Aorta (tissue), 5 donors: ENCODE data around the gene BAIAP2. TPM values are rescaled to one million over a fixed set of nuclear protein-coding genes. Genes with fewer than 3 reads are reported as not detected.

Experiments
- ATAC-seq: fragments of 200-7000 bp; cut with Tn5 transposase; one replicate; pipeline ENCODE4 v1.9.1; 2022; ENCODE audit warnings: moderate library complexity; ENCODE audit not compliant: low FRiP score
- DNase-seq, 2 donors: peaks; one replicate each; pipeline ENCODE4 v3.0.0-alpha.2; 2020
- H3K27ac ChIP-seq, 2 donors: one replicate each; pipeline ENCODE4 v1.5.1; 2013; ENCODE audit warnings: low read length in 2 of 2, mild to moderate bottlenecking in 2 of 2, moderate library complexity in 2 of 2, control low read depth in 1 of 2, inconsistent platforms in 1 of 2, low read depth in 1 of 2
- H3K27me3 ChIP-seq, 2 donors: one replicate each; pipeline ENCODE4 v1.6.1; 2013; ENCODE audit warnings: control low read depth in 1 of 2, low read length in 1 of 2, mild to moderate bottlenecking in 1 of 2, moderate library complexity in 1 of 2; ENCODE audit not compliant: insufficient read depth in 2 of 2, control insufficient read depth in 1 of 2
- H3K36me3 ChIP-seq, 2 donors: one replicate each; pipeline ENCODE4 v1.6.1; 2013; ENCODE audit warnings: control low read depth in 1 of 2, low read length in 1 of 2, mild to moderate bottlenecking in 1 of 2; ENCODE audit not compliant: insufficient read depth in 2 of 2, control insufficient read depth in 1 of 2
- H3K4me1 ChIP-seq, 2 donors: one replicate each; pipeline ENCODE4 v1.6.1; 2013; ENCODE audit warnings: low read length in 2 of 2, control low read depth in 1 of 2, mild to moderate bottlenecking in 1 of 2, moderate library complexity in 1 of 2; ENCODE audit not compliant: insufficient read depth in 2 of 2, control insufficient read depth in 1 of 2
- H3K4me3 ChIP-seq, 2 donors: one replicate each; pipeline ENCODE4 v1.5.1; 2013; ENCODE audit warnings: low read length in 2 of 2, control low read depth in 1 of 2, mild to moderate bottlenecking in 1 of 2
- H3K9me3 ChIP-seq: one replicate; pipeline ENCODE4 v1.6.1; 2013; ENCODE audit warnings: mild to moderate bottlenecking, low read length; ENCODE audit not compliant: control insufficient read depth
- WGBS, 2 donors: extraction: QIAGEN DNeasy Blood & Tissue Kit; methylation state at CpG; one replicate each; pipeline ENCODE4 v1.1.7; 2013; 5-methylcytosine and 5-hydroxymethylcytosine counted together
- intact Hi-C, 2 donors: fragments of 100-400 bp; cut with DNase I; formaldehyde crosslinking; loops; one replicate each; pipeline versions ENCODE4 v1.14.2 to v1.15.0; 2022
- polyA plus RNA-seq, 2 donors: library from polyadenylated mRNA; stranded (reverse); fragments of 200-250 nt; gene quantifications; one replicate each; pipeline ENCODE4 v1.2.3, GENCODE V29; 2013
- total RNA-seq, 2 donors: library from RNA; stranded (reverse); fragmentation: NEBNext Ultra II Directional; extraction: Animal tissue kit (Norgen Biotek cat#: 25700); gene quantifications; one replicate each; pipeline ENCODE4 v1.2.1, GENCODE V29; 2021
- donor health status: healthy with polysubstance abuse.
- donor health status: Bipolar disorder and iron deficiency.
- donor health status: DM: no; HTN: no; CAD: no.
- donor health status: DM: no; HTN: no; CAD: no.
- donor health status: DM: yes; HTN: yes; CAD: no.

The BAIAP2 gene
- total and polyA plus RNA-seq, 4 donors = 1.7 to 23.7 (median 14.3) TPM

DNA sequence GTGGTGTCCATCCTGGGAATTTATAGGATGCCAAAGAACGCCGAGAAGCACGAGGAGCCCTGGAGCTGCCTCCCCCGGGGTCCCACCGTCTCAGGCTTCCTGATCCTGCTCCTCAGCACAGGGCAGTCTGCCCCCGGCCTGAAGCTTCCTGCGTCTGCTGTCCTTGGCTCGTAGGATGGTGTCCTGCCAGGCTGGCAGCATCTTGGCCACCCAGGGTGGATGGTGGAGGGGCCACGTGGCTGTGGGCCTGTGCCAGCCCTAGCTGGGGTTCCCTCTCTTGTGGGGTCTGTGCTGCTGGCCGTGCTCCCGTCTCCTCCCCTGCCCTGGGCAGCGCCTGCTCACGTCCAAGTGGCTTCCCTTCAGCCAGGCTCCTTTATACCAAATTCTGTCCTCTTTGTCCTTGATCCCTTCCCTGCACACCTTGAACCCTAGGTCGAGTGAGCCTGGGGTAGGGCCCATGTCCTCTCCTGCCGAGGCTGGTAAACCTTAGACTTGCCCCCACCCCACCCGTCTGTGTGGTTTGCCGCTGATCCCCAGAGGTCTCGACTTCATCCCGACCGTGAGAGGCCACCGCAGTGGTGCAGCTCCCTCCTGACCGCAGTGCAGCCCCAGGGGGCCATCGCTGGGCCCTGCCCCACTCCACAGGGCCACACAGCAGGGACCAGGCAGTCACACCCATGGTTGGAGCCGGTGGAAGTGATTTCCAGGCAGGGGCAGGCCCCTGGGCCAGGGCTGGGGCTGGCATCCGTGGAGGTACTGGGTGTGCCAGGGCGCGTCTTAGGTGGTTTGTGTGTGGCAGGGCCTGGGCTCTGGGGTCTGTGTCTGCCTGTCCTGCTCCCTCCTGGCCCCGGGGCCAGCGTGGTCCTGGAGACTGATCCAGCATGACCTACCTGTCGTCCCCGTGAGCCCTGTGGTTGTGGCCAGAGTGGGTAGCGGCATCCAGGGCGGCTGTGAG is 46.5 kb downstream of the BAIAP2 start:
- H3K27me3 ChIP-seq = no peaks in the 10 kb centered on the region
- WGBS, 2 donors = 88 to 92% methylated on average over 32 to 33 of the region's 33 CpGs
- no peak overlapping the region for H3K4me3 ChIP-seq
- no peaks in the 10 kb centered on the region for H3K36me3 ChIP-seq
- ATAC-seq (no peak), DNase-seq (no peak)
- H3K27ac ChIP-seq = no peak overlapping the region
- no peaks in the 10 kb centered on the region for H3K9me3 ChIP-seq
- H3K4me1 ChIP-seq = no peaks in the 10 kb centered on the region
- intact Hi-C loops = no loop called here

DNA sequence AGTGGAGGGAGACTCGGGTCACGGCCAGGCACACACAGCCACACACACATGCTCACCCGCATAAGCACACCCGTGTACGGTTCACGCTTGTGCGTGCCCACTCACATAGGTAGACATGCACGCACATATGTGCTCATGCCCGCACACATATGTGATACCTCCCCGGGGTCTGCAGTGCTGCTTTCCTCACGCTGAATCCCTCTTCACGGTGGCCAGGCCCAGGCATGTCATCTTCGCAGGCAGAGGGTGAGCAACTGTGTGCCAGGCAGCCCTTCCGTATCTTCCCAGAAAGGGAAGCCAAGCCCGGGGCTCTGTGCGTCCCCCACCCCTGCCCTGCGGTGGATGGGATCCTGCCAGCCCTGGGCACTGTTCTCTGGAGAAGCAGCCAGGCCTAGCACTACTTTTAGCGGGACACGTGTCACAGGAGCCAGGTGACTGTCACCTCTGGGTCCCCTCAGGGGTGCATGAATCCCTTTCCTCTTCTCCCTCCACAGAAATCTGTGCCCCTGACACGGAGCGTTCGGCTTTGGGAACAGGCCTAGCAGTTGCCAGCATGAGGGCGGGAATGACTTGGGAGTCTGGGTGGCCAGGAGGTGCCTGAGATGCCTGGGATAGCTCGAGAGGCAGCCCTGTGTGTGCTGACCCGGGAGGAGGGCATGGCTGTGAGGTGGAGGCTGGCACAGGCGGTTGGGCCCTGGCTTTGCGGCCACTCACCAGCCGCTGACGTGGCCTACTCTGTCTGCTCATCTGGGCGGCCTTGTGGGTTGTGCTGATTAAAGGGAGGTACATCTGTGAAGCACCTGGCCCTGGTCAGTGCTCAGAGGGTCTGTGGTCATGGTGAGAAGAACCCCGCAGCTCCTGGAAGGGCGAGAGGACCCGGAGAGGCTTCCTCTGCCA is 47.5 kb downstream of the BAIAP2 start:
- WGBS, 2 donors = 92 to 93% methylated on average over 33 of the region's 33 CpGs
- DNase-seq (no peak), ATAC-seq (no peak)
- H3K27ac ChIP-seq = no peak overlapping the region
- intact Hi-C loops = no loop called here
- H3K4me1 ChIP-seq = no peaks in the 10 kb centered on the region
- no peaks in the 10 kb centered on the region for H3K36me3 ChIP-seq
- no peaks in the 10 kb centered on the region for H3K27me3 ChIP-seq
- H3K9me3 ChIP-seq = no peaks in the 10 kb centered on the region
- H3K4me3 ChIP-seq = no peak overlapping the region

DNA sequence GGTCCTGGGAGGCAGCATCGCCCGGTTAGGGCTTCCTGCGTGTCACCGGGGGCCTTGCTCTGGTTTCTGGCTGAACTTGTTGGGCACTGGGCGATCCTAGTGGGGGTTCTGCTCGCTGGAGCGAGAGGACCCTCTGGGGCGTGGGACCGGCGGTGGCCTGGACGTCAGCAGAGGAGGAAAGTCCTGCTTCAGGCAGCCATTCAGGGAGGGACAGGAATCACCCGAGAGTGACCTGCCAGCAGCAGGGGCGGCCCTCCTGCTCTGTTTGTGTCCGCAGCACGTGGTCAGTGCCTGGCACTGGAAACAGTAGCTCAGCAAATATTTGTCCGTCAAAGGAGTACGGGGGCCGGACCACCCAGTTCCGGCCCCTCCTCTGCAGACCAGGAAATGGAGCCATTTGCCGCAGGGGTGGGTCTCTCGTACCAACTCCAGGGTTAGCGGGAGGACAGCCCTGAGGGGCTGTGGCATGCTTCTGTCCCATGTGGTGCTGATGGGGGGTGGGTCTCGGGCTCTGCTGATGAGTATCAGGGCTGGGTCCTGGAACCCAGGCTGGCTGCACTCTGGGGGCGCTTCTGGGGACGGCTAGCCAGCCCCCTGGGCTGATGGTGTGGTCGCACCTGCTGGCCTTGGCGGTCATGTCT is 48.3 kb downstream of the BAIAP2 start:
- intact Hi-C loops = no loop called here
- 86 to 88% methylated on average over 27 of the region's 27 CpGs for WGBS, 2 donors
- no peaks in the 10 kb centered on the region for H3K4me1 ChIP-seq
- H3K4me3 ChIP-seq = no peak overlapping the region
- H3K27me3 ChIP-seq = no peaks in the 10 kb centered on the region
- DNase-seq (no peak), ATAC-seq (peak; percentile 28)
- H3K36me3 ChIP-seq = no peaks in the 10 kb centered on the region
- no peak overlapping the region for H3K27ac ChIP-seq
- H3K9me3 ChIP-seq = no peaks in the 10 kb centered on the region

DNA sequence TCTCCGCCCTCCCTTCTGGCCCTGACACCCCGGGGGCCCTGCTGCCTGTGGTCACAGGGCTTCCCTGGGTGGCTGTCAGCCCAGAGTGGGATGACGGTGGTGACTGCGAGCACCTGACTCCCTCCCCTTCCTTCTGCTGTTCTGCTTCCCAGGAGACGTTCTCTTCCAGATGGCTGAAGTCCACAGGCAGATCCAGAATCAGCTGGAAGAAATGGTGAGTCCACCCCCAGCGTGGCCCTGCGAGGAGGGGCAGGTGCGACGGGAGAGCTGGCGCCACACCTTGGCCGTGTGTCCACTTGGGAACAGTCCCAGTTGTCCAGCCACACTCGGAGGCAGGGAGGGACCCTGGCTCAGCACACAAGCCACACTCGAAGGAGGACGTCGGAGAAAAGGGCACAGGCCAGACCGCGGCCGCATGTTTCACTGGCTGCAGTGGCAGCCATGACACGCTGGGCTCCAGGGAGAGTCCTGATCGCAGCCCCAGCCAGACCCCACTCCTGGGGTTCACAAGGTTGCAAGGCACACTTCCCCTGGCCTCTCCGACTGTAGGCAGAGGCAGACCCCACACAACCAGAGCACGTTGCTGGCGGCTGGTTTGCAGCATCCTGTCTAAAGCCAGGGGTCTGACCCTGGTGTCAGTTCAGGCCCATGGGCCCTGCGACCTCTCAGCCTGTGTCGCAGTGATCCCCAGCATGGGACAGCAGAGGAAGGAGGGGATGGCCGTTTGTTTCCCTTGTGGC is 49.9 kb downstream of the BAIAP2 start:
- no peaks in the 10 kb centered on the region for H3K4me1 ChIP-seq
- ATAC-seq (no peak), DNase-seq (no peak)
- H3K27me3 ChIP-seq = no peaks in the 10 kb centered on the region
- no peaks in the 10 kb centered on the region for H3K36me3 ChIP-seq
- no peaks in the 10 kb centered on the region for H3K9me3 ChIP-seq
- no peak overlapping the region for H3K4me3 ChIP-seq
- H3K27ac ChIP-seq = no peak overlapping the region
- intact Hi-C loops = no loop called here
- 75 to 78% methylated on average over 26 of the region's 26 CpGs for WGBS, 2 donors

DNA sequence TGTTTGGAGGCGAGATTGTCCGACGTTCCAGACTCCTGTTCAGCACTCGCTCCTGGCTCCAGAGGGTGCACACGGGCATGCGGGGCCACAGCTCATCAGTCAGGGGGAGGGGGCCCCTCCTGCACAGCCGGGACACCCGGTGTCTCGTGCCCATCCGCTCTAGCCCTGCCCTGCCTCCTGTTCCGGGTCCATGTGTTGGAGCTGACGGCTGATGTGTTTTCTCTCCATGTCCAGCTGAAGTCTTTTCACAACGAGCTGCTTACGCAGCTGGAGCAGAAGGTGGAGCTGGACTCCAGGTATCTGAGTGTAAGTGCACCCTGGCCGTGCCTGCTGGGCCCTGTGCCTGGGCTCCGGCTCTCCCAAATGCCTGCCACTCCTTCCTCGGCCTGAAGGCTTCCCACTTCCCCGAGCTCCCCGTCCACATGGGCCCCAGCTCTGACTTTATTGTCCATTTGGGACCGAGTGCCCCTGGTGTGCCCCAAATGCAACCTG is 50.5 kb downstream of the BAIAP2 start:
- Histone ChIP-seq H3K27me3 (no peaks in the 10 kb centered on the region), H3K9me3 (no peaks in the 10 kb centered on the region), H3K27ac (no peak overlapping the region), H3K4me3 (no peak overlapping the region), H3K4me1 (no peaks in the 10 kb centered on the region), H3K36me3 (no peaks in the 10 kb centered on the region)
- ATAC-seq (no peak), DNase-seq (no peak)
- intact Hi-C loops = no loop called here
- 84 to 88% methylated on average over 20 of the region's 20 CpGs for WGBS, 2 donors

DNA sequence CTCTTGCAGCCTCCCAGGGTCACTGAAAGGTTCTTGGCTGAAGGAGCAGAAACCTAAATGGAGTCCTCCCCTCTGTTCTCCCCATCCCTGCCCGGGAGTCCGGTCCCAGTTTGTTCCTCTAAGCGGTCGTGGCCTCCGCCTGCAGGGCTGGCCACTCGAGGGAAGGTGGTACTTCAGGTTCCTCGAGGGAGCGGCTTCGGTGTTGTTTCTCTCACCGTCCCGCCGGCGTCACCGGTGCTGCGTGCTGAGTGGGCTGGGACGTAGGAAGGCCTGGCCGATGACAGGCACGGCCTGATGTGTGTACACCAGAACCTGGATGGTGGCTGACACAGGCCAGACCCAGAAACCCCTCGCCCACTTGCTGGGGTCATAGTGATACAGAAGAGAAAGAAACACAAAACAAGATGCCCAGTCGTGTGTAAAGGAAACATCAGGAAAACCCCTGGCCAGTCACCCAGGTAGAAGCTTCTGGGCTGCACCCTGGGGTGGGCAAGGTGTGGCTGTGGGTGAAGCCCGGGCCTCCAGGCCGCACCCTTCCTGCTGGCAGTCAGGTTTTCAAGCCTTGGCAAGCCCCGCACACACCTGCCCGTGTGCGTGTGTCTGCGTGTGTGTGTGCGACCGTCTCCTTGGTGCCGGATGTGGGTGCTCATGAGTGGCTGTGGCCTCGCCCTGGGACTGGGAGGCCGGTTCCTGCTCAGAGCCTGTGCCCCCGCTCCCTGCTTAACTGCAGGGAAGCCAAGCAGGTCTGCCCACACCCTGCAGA is 52.0 kb downstream of the BAIAP2 start:
- 91 to 92% methylated on average over 32 of the region's 32 CpGs for WGBS, 2 donors
- Histone ChIP-seq H3K9me3 (no peaks in the 10 kb centered on the region), H3K27ac (no peak overlapping the region), H3K27me3 (no peaks in the 10 kb centered on the region), H3K4me1 (no peaks in the 10 kb centered on the region), H3K4me3 (no peak overlapping the region), H3K36me3 (no peaks in the 10 kb centered on the region)
- ATAC-seq (no peak), DNase-seq (no peak)
- intact Hi-C loops = no loop called here

DNA sequence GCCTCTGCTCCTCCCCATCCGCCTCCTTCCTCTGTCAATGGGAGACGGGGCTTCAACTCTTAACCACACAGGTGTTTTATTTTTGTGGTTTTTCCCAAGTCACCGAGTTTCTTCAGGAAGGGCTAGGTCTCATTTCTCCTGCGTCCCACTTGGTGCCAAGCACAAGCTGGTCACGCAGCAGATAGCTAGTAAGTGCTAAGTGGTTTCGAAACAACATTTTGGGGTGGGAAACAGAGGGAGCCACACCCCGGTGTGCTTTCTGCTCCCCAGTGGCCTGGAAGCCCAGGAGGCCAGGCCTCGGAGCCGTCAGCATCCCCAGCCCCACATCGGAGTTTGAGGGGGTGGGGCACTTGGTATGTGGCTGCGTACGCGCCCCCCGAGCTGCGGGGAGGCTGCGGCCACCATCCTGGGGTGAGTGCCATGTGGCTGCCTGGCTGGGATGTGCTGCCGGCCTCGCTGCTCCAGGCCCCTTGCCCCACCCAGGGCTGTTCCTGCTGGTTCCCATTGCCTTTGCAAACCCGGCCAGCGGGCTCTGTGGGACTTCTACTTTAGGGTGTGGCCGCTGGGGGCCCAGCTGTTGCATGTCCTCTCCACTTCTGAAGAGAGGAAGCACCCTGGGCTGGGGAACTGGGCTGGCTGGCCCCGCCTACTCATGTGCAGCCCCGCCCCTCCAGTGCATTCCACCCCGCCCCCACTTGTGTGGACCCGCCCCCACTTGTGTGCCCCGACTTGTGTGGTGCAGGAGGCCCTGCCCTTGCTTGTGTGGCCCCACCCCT is 55.6 kb downstream of the BAIAP2 start:
- H3K36me3 ChIP-seq = no peaks in the 10 kb centered on the region
- intact Hi-C loops = no loop called here
- DNase-seq (peak in 1 of 2 donors; percentile 82), ATAC-seq (no peak)
- H3K27ac ChIP-seq = no peak overlapping the region
- H3K9me3 ChIP-seq = no peaks in the 10 kb centered on the region
- H3K4me1 ChIP-seq = no peaks in the 10 kb centered on the region
- no peak overlapping the region for H3K4me3 ChIP-seq
- H3K27me3 ChIP-seq = no peaks in the 10 kb centered on the region
- 89 to 90% methylated on average over 21 to 26 of the region's 26 CpGs for WGBS, 2 donors
